H1 (cell line): ENCODE measurements around the gene RBM47.

Source experiments
- BCL11A ChIP-seq, 2 experiments: IDR thresholded peaks; one replicate each; pipeline ENCODE4 v1.6.1; 2011; ENCODE audit warnings: low read depth in 2 of 2, low read length in 2 of 2, mild to moderate bottlenecking in 2 of 2
- CBX8 ChIP-seq: fragments of 300-800, 300-1000 bp; sonication (generic); IDR thresholded peaks from 2 replicates; pipeline ENCODE4 v1.7.1; 2016; ENCODE audit warnings: low read depth, low read length, borderline replicate concordance
- E2F6 ChIP-seq: IDR thresholded peaks from 2 replicates; pipeline ENCODE4 v1.6.1; 2012; ENCODE audit warnings: inconsistent platforms
- EP300 ChIP-seq, 2 experiments: IDR thresholded peaks; 1 replicate in 1 of 2; 2 replicates in 1 of 2; pipeline ENCODE4 v1.6.1; 2011 to 2012; ENCODE audit warnings: low read depth in 2 of 2, low read length in 2 of 2, mild to moderate bottlenecking in 2 of 2, borderline replicate concordance in 1 of 2, inconsistent platforms in 1 of 2, moderate library complexity in 1 of 2
- EZH2 ChIP-seq: fragments of 200-600 bp; sonication (generic); IDR thresholded peaks from 2 replicates; pipeline ENCODE4 v1.7.1; 2012; ENCODE audit warnings: low read depth, mild to moderate bottlenecking, moderate library complexity, low read length, inconsistent platforms; ENCODE audit not compliant: severe bottlenecking
- MAFK ChIP-seq: IDR thresholded peaks from 2 replicates; pipeline ENCODE4 v1.6.1; 2012; ENCODE audit warnings: low read depth, mild to moderate bottlenecking, improper control_type of control experiment, low read length
- POLR2A ChIP-seq, 2 experiments: IDR thresholded peaks; 1 replicate in 1 of 2; 2 replicates in 1 of 2; pipeline ENCODE4 v1.6.1; 2011; ENCODE audit warnings: low read depth in 2 of 2, low read length in 2 of 2, mild to moderate bottlenecking in 2 of 2; ENCODE audit errors: control extremely low read depth in 1 of 2
- RAD21 ChIP-seq, 2 experiments: IDR thresholded peaks in 1 of 2; conservative IDR thresholded peaks in 1 of 2; 2 replicates each; pipeline ENCODE4 v1.6.1; 2011; ENCODE audit warnings: low read depth in 2 of 2, low read length in 2 of 2, improper control_type of control experiment in 1 of 2, inconsistent platforms in 1 of 2, mild to moderate bottlenecking in 1 of 2, moderate library complexity in 1 of 2
- SIN3A ChIP-seq, 2 experiments: IDR thresholded peaks in 1 of 2; conservative IDR thresholded peaks in 1 of 2; 2 replicates each; pipeline ENCODE4 v1.6.1; 2011 to 2012; ENCODE audit warnings: low read length in 2 of 2, improper control_type of control experiment in 1 of 2, low read depth in 1 of 2, mild to moderate bottlenecking in 1 of 2
- SIX5 ChIP-seq: IDR thresholded peaks from 2 replicates; pipeline ENCODE4 v1.6.1; 2011; ENCODE audit warnings: mild to moderate bottlenecking, low read depth, low read length
- TF ChIP-seq, protein P1 (sequence below), 3 experiments: IDR thresholded peaks; 1 replicate in 2 of 3; 2 replicates in 1 of 3; pipeline versions ENCODE4 v1.5.1 to v1.6.1; 2011; ENCODE audit warnings: low read length in 3 of 3, mild to moderate bottlenecking in 3 of 3, inconsistent platforms in 2 of 3, low read depth in 1 of 3, moderate library complexity in 1 of 3; ENCODE audit not compliant: insufficient read depth in 1 of 3; ENCODE audit errors: control extremely low read depth in 1 of 3

DNA sequence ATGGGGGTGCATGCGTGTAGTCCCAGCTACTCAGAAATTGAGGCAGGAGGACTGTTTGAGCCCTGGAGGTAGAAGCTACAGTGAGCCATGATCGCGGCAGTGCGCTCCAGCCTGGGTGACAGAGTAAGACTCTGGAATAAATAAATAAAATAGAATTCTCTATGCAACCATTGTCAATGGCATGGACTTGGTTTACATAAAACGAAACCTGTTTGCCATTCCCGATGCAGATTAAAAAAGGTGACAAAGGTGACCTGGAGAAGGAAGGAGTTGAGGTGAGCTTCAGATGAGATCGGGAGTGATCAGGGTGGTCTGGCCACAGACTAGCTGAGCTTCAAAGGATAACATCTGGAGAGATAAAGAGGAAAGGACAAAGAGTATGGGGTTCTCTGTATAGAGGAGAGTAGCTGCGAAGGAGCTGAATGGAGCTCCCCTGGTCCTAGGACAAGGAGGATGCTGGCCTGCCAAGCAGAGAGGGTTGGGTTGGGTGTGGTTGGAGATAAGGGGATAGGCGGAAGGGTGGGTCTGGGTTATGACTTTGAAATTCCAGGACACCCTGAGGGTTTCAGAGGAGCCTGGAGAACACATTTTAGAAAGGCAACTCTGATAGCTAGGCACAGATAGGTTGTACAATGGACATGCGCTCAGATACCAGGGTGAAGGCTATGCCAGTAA, 98.6 kb downstream of the RBM47 start:
- TF ChIP-seq, protein P1, sequence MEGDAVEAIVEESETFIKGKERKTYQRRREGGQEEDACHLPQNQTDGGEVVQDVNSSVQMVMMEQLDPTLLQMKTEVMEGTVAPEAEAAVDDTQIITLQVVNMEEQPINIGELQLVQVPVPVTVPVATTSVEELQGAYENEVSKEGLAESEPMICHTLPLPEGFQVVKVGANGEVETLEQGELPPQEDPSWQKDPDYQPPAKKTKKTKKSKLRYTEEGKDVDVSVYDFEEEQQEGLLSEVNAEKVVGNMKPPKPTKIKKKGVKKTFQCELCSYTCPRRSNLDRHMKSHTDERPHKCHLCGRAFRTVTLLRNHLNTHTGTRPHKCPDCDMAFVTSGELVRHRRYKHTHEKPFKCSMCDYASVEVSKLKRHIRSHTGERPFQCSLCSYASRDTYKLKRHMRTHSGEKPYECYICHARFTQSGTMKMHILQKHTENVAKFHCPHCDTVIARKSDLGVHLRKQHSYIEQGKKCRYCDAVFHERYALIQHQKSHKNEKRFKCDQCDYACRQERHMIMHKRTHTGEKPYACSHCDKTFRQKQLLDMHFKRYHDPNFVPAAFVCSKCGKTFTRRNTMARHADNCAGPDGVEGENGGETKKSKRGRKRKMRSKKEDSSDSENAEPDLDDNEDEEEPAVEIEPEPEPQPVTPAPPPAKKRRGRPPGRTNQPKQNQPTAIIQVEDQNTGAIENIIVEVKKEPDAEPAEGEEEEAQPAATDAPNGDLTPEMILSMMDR (IDR thresholded peaks at IDR 0.05; ENCODE audit: control extremely low read depth in 1 of 3, insufficient read depth in 1 of 3, low read depth in 1 of 3, low read length in 3 of 3), result no peak
- TF ChIP-seq EP300 (IDR thresholded peaks at IDR 0.05; ENCODE audit: borderline replicate concordance in 1 of 2, low read depth in 2 of 2, low read length in 2 of 2) (no peak), SIX5 (no peak), E2F6 (no peak), SIN3A (conservative IDR thresholded peaks at IDR 0.05 in 1 of 2, IDR thresholded peaks at IDR 0.05 in 1 of 2; ENCODE audit: low read depth in 1 of 2, low read length in 2 of 2) (no peak), MAFK (no peak), POLR2A (IDR thresholded peaks at IDR 0.05; ENCODE audit: control extremely low read depth in 1 of 2, low read depth in 2 of 2, low read length in 2 of 2) (no peak), CBX8 (no peak), RAD21 (IDR thresholded peaks at IDR 0.05 in 1 of 2, conservative IDR thresholded peaks at IDR 0.05 in 1 of 2; ENCODE audit: low read depth in 2 of 2, low read length in 2 of 2) (no peak), EZH2 (no peak), BCL11A (IDR thresholded peaks at IDR 0.05; ENCODE audit: low read depth in 2 of 2, low read length in 2 of 2) (no peak)
